Measurements from ENCODE around the gene ERCC6L. TPM values are rescaled to one million over a fixed set of nuclear protein-coding genes. Genes with fewer than 3 reads are reported as not detected.

ERCC6L gene
- total RNA-seq, 1 experiment from 2014 or later: 10.0 TPM

DNA sequence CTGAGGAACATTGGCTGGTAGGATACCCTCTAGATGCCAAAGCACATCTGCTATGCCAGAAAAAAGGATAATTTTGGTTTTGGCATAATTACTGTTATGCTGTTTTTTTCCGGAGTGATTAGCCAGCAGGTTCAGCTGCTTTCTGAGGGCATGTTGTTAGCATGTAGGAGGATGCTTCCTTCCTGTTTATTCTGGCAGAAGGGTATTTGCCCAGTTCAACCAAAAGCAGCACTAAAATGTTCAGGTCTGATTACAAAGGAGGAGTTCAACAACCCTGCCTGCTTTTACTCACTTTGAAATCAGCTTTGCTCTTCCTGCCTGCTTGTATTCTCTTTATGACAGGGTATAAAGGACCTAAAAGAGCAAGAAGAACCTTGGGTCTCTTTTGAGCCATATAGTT is 21.9 kb downstream of the ERCC6L start:
- no peaks in the 10 kb centered on the region for H4K20me1 ChIP-seq (ENCODE audit: insufficient read depth)
- no peak overlapping the region for H3K4me3 ChIP-seq
- BruUV-seq (replicated peaks): no TSS peak
- intact Hi-C loops (cut with micrococcal nuclease; ENCODE audit: unreplicated experiment): no loop called here
- no peak overlapping the region for H2AFZ ChIP-seq
- ChIA-PET CTCF (no interaction called here), POLR2A (ENCODE audit: unreplicated experiment) (no interaction called here)
- no peaks in the 10 kb centered on the region for H3K9me3 ChIP-seq (ENCODE audit: insufficient read depth, low read depth)
- TF ChIP-seq, protein P1, sequence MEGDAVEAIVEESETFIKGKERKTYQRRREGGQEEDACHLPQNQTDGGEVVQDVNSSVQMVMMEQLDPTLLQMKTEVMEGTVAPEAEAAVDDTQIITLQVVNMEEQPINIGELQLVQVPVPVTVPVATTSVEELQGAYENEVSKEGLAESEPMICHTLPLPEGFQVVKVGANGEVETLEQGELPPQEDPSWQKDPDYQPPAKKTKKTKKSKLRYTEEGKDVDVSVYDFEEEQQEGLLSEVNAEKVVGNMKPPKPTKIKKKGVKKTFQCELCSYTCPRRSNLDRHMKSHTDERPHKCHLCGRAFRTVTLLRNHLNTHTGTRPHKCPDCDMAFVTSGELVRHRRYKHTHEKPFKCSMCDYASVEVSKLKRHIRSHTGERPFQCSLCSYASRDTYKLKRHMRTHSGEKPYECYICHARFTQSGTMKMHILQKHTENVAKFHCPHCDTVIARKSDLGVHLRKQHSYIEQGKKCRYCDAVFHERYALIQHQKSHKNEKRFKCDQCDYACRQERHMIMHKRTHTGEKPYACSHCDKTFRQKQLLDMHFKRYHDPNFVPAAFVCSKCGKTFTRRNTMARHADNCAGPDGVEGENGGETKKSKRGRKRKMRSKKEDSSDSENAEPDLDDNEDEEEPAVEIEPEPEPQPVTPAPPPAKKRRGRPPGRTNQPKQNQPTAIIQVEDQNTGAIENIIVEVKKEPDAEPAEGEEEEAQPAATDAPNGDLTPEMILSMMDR (conservative IDR thresholded peaks at IDR 0.05): no peak
- no peak for TF ChIP-seq EZH2 (IDR thresholded peaks at IDR 0.05; ENCODE audit: low read depth)
- H3K4me2 ChIP-seq: no peak overlapping the region
- no peaks in the 10 kb centered on the region for H3F3A ChIP-seq (ENCODE audit: insufficient read depth, low read depth)
- no peak for DNase-seq
- H3K9me2 ChIP-seq (ENCODE audit: insufficient read depth): no peaks in the 10 kb centered on the region
- H3K27ac ChIP-seq: no peak overlapping the region
- no peaks in the 10 kb centered on the region for H3K36me3 ChIP-seq (ENCODE audit: low read depth)
- no peaks in the 10 kb centered on the region for H3K27me3 ChIP-seq (ENCODE audit: insufficient read depth, low read depth)
- no peaks in the 10 kb centered on the region for H3K4me1 ChIP-seq (replicated peaks; ENCODE audit: insufficient read depth)
- no peaks in the 10 kb centered on the region for H3K79me2 ChIP-seq (ENCODE audit: low read depth)

DNA sequence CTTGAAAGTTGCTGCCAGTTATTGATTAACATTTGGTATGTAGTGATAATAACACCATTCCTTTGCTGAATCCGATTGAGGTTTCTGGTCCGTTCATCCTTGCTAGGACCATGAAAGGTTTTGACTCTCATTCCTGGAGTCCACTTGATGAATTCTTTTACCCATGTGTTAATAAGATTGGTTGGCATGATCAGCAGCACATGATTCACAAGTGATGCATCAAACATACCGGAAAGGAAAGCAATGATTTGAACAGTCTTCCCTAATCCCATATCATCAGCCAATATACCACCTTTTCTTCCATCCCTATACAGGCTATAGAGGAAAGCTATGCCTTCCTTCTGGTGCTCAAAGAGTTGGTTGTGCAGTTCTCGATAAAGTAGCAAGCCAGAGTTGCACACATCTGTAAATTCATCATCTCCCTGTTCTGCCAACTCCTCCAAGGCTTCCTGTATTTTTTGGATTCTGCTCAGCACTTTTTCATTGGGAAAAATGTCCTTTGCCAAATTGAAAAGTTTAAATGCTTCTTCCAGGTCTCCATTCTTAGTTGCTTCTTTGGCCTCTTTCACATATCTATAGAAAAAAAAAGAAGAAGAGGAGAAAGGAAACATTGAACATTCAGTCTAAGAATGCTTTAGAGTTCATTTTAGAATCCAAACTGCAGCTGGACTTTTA is 30.6 kb downstream of the ERCC6L start:
- TF ChIP-seq, protein P1 (conservative IDR thresholded peaks at IDR 0.05): no peak
- TF ChIP-seq EZH2 (IDR thresholded peaks at IDR 0.05; ENCODE audit: low read depth): no peak
- Histone ChIP-seq H3K9me3 (ENCODE audit: insufficient read depth, low read depth) (no peaks in the 10 kb centered on the region), H2AFZ (no peak overlapping the region), H3K27ac (no peak overlapping the region), H3F3A (ENCODE audit: insufficient read depth, low read depth) (no peaks in the 10 kb centered on the region), H3K4me2 (no peak overlapping the region), H3K79me2 (ENCODE audit: low read depth) (no peaks in the 10 kb centered on the region), H3K36me3 (ENCODE audit: low read depth) (peaks cover 8% of the 10 kb centered on the region; the same call in 1 of the 2 replicates), H3K9me2 (ENCODE audit: insufficient read depth) (no peaks in the 10 kb centered on the region), H4K20me1 (ENCODE audit: insufficient read depth) (no peaks in the 10 kb centered on the region), H3K27me3 (ENCODE audit: insufficient read depth, low read depth) (no peaks in the 10 kb centered on the region), H3K4me3 (no peak overlapping the region), H3K4me1 (replicated peaks; ENCODE audit: insufficient read depth) (no peaks in the 10 kb centered on the region)
- no peak for DNase-seq
- BruUV-seq (replicated peaks): no TSS peak
- CTCF ChIA-PET: no interaction called here
- POLR2A ChIA-PET (ENCODE audit: unreplicated experiment): no interaction called here
- intact Hi-C loops (cut with micrococcal nuclease; ENCODE audit: unreplicated experiment): no loop called here

DNA sequence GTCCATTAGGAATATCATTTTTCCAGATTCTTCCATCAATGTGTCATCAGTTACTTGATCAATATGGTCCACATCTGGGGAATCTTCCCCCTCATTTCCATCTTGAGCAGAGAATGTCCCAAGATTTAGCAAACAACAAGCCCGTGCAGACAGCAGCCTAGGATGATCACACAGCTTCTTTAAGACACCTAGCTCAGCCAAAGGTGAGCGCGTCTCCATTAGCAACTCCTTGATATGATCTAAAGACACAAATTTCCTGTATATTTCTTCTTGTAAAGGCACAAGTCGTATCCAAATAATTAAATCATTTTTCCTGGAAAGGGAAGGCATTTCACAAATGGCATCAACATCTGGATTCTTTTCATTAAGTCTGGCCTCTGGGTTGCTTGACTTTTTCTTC is 31.5 kb downstream of the ERCC6L start:
- TF ChIP-seq, protein P1 (conservative IDR thresholded peaks at IDR 0.05): no peak
- no peak for TF ChIP-seq EZH2 (IDR thresholded peaks at IDR 0.05; ENCODE audit: low read depth)
- Histone ChIP-seq H2AFZ (no peak overlapping the region), H3K27me3 (ENCODE audit: insufficient read depth, low read depth) (no peaks in the 10 kb centered on the region), H3K9me3 (ENCODE audit: insufficient read depth, low read depth) (no peaks in the 10 kb centered on the region), H3K4me3 (no peak overlapping the region), H3K27ac (no peak overlapping the region), H3K4me1 (replicated peaks; ENCODE audit: insufficient read depth) (no peaks in the 10 kb centered on the region), H3K4me2 (no peak overlapping the region), H3F3A (ENCODE audit: insufficient read depth, low read depth) (no peaks in the 10 kb centered on the region), H3K79me2 (ENCODE audit: low read depth) (no peaks in the 10 kb centered on the region), H3K9me2 (ENCODE audit: insufficient read depth) (no peaks in the 10 kb centered on the region), H4K20me1 (ENCODE audit: insufficient read depth) (no peaks in the 10 kb centered on the region), H3K36me3 (ENCODE audit: low read depth) (peaks cover 8% of the 10 kb centered on the region; the same call in 1 of the 2 replicates)
- ChIA-PET CTCF (no interaction called here), POLR2A (ENCODE audit: unreplicated experiment) (no interaction called here)
- intact Hi-C loops (cut with micrococcal nuclease; ENCODE audit: unreplicated experiment): no loop called here
- no peak for DNase-seq
- no TSS peak for BruUV-seq (replicated peaks)
